T-helper 2 cell treated with Interferon-gamma antibody and Interleukin-4, amounts not matched to agents 5 μg/mL and 100 μg/mL, for 36 hours (primary cell): ENCODE data around the gene TAS1R1.

Experiments used
- DNase-seq: peaks from one replicate; pipeline ENCODE4 v3.0.0; 2021; ENCODE audit warnings: low spot score
- H3K27ac Mint-ChIP-seq: one replicate; pipeline ENCODE4 v1.8.0; 2021; ENCODE audit warnings: mild to moderate bottlenecking, mixed read lengths
- H3K27me3 Mint-ChIP-seq: one replicate; pipeline ENCODE4 v1.8.0; 2021; ENCODE audit warnings: low read depth, mixed read lengths
- H3K36me3 Mint-ChIP-seq: one replicate; pipeline ENCODE4 v1.8.0; 2021; ENCODE audit warnings: low read depth, mixed read lengths
- H3K4me1 Mint-ChIP-seq: one replicate; pipeline ENCODE4 v1.8.0; 2021; ENCODE audit warnings: low read depth, mixed read lengths
- H3K4me3 Mint-ChIP-seq: one replicate; pipeline ENCODE4 v1.8.0; 2022; ENCODE audit warnings: mild to moderate bottlenecking, moderate library complexity, mixed read lengths
- H3K9me3 Mint-ChIP-seq: one replicate; pipeline ENCODE4 v1.8.0; 2021; ENCODE audit warnings: mixed read lengths

TAS1R1 gene

DNA sequence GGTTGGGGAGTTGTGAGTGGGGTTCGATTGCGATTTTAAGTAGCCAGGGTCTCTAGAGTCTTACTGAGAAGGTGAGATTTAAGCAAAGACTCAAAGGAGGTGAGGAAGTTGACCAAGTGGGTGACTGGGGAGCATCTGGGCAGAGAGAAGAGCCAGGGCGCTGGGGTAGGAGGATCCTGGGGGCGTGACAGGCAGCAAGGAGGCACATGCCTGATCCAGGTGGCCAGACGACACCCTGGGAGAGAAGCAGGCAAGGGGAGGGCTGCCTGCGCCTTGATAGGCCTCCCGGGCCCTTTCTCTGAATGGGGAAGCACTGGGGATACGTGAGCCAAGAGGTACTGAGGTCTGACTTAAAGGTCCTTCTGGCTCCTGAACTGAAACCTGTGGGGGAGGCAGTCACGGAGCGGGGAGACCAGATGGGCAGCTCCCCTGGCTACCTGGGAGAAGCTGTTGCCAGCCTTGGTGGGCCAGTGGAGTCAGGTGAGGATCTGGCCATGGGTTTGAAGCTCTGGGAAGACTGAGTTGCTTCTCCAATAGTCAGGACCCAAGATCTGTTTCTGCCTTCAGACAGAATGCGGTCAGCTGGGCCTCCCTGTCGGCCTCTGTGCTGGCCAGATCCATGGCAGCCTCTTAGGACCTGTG, 30.1 kb downstream of the TAS1R1 start:
- Mint-ChIP-seq H3K27ac (no peak overlapping the region), H3K9me3 (no peaks in the 10 kb centered on the region), H3K4me1 (peaks cover 26% of the 10 kb centered on the region), H3K27me3 (no peaks in the 10 kb centered on the region), H3K4me3 (no peak overlapping the region), H3K36me3 (peaks cover 10% of the 10 kb centered on the region)
- no peak for DNase-seq

DNA sequence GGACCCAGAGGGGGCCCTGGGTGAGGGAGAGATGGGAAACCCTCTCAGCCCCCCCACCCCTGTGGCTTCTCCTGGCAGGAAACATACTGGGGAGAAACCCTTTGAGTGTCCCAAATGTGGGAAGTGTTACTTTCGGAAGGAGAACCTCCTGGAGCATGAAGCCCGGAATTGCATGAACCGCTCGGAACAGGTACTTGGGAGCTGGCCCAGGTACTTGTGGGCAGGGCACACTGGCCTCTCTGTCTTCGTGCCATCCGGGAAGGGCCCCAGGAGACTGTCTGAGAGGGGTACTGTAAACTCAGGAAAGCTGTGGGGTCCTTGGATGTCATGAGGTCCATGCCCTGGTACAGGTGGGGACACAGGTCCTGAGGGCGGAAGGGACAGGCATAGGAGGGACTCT, 30.7 kb downstream of the TAS1R1 start:
- no peaks in the 10 kb centered on the region for H3K9me3 Mint-ChIP-seq
- no peak overlapping the region for H3K4me3 Mint-ChIP-seq
- DNase-seq: no peak
- H3K36me3 Mint-ChIP-seq: peaks cover 13% of the 10 kb centered on the region
- no peaks in the 10 kb centered on the region for H3K27me3 Mint-ChIP-seq
- H3K27ac Mint-ChIP-seq: no peak overlapping the region
- H3K4me1 Mint-ChIP-seq: peaks cover 22% of the 10 kb centered on the region

DNA sequence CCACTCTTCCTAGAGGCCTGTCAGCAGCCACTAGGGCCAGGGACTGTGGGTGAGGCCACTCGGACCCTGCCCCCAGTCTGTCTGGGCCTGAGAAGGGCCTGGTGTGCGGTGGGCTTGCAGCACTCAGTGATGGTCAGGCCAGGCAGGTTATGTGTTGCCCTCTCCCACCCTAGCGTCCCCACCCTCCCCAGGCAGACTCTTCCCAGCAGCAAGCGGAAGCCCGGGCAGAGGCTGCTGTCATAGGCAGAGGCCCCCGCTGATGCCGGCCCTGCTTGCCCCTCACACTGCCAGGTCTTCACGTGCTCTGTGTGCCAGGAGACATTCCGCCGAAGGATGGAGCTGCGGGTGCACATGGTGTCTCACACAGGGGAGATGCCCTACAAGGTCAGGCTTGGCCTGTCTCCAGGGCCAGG, 31.3 kb downstream of the TAS1R1 start:
- H3K4me3 Mint-ChIP-seq: no peak overlapping the region
- no peak for DNase-seq
- no peaks in the 10 kb centered on the region for H3K9me3 Mint-ChIP-seq
- no peak overlapping the region for H3K27ac Mint-ChIP-seq
- H3K4me1 Mint-ChIP-seq: peaks cover 20% of the 10 kb centered on the region
- peaks cover 13% of the 10 kb centered on the region for H3K36me3 Mint-ChIP-seq
- no peaks in the 10 kb centered on the region for H3K27me3 Mint-ChIP-seq

DNA sequence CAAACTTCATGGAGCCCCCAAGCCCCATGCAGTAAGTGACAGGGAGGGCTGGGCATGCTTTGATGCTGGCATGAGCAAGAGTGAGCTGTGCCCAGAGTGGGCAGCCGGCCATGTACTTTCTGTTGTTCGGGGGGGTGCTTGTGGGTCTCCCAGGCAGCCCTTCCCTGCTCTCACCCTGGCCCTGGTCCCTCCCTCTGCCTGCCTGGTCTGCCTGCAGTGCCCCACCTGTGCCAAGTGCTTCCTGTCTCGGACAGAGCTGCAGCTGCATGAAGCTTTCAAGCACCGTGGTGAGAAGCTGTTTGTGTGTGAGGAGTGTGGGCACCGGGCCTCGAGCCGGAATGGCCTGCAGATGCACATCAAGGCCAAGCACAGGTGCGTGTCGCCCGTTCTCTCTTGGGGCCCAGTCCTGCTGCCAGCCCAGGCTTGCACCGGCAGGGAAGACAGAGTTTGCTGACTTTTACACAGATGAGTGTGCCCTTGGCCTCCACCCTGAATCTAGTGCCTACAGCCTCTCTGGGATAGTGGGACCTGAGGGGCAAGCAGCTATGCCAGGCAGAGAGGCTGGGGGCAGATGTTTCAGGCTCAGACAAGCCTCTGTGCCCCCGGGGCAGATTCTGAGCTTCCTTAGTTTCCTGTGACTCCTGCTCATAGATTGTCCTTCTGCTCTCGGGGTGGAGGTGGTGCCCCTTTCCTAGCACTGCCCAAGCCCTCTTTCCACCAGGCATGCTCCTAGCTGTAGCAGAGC, 32.3 kb downstream of the TAS1R1 start:
- no peak for DNase-seq
- no peaks in the 10 kb centered on the region for H3K27me3 Mint-ChIP-seq
- no peak overlapping the region for H3K4me3 Mint-ChIP-seq
- no peaks in the 10 kb centered on the region for H3K9me3 Mint-ChIP-seq
- H3K36me3 Mint-ChIP-seq: peaks cover 11% of the 10 kb centered on the region
- H3K4me1 Mint-ChIP-seq: peaks cover 14% of the 10 kb centered on the region
- H3K27ac Mint-ChIP-seq: peak overlapping the region; percentile 21

DNA sequence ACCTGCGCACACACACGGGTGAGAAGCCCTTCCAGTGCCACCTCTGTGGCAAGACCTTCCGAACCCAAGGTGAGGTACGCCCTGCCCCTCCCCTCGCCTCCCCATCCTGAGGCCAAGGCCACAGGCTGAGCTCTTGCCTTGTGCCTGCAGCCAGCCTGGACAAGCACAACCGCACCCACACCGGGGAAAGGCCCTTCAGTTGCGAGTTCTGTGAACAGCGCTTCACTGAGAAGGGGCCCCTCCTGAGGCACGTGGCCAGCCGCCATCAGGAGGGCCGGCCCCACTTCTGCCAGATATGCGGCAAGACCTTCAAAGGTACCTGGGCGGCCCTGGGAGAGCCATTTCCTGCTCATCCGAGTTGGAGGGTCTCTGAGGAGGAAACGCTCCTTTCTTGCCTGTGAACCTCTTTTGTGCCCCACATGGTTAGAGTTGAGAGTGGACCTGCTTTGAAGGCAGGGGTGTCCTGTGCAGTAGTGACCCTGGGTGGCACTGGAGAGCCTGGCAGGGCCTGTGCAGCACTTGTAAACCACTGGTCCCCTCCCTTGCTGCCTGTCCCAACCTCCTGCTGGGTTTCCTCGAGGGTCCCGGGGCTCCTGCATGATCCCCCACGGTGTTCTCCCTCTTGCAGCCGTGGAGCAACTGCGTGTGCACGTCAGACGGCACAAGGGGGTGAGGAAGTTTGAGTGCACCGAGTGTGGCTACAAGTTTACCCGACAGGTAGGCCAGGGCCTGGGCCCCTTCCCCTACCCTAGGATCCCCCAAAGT, 33.2 kb downstream of the TAS1R1 start:
- H3K9me3 Mint-ChIP-seq: no peaks in the 10 kb centered on the region
- H3K27me3 Mint-ChIP-seq: no peaks in the 10 kb centered on the region
- H3K36me3 Mint-ChIP-seq: peaks cover 11% of the 10 kb centered on the region
- H3K4me1 Mint-ChIP-seq: peaks cover 11% of the 10 kb centered on the region
- no peak for DNase-seq
- peak overlapping the region; percentile 21 for H3K27ac Mint-ChIP-seq
- no peak overlapping the region for H3K4me3 Mint-ChIP-seq

DNA sequence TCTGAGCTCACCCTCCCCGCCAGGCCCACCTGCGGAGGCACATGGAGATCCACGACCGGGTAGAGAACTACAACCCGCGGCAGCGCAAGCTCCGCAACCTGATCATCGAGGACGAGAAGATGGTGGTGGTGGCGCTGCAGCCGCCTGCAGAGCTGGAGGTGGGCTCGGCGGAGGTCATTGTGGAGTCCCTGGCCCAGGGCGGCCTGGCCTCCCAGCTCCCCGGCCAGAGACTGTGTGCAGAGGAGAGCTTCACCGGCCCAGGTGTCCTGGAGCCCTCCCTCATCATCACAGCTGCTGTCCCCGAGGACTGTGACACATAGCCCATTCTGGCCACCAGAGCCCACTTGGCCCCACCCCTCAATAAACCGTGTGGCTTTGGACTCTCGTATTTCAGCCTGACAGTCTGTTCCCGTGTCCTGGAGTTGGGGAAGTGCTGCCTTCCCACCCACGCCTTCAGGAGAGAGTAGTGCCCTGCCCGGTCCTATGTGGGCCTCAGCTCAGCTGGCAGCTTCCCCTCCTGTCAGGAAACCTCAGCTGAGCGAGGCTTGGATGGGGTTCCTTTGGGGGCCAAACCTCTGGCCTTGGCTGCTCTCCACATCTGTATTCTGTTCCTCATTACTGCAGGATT, 33.9 kb downstream of the TAS1R1 start:
- H3K4me3 Mint-ChIP-seq: no peak overlapping the region
- peaks cover 14% of the 10 kb centered on the region for H3K36me3 Mint-ChIP-seq
- peaks cover 11% of the 10 kb centered on the region for H3K4me1 Mint-ChIP-seq
- no peak overlapping the region for H3K27ac Mint-ChIP-seq
- no peak for DNase-seq
- H3K27me3 Mint-ChIP-seq: no peaks in the 10 kb centered on the region
- H3K9me3 Mint-ChIP-seq: no peaks in the 10 kb centered on the region

DNA sequence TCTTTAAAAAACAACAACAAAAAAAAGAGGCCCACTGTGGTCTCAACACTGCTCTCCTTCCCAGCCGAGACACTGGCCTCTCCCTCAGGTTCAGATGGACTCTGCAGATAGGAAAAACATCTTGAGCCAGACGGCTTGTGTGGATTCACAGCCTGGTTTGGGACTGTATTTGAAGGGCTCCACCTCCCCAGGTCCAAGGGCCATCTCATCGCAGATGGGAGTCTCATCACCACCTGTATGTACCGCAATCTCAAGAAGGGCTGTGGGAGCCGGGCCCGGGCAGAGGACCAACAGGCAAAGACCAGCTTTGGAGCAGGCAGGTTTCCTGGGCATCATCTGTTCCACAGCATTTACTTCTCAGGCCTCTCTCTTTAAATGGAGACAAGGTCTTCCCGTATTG, 34.9 kb downstream of the TAS1R1 start:
- Mint-ChIP-seq H3K4me1 (peaks cover 7% of the 10 kb centered on the region), H3K4me3 (no peak overlapping the region), H3K27me3 (no peaks in the 10 kb centered on the region), H3K9me3 (no peaks in the 10 kb centered on the region), H3K36me3 (peaks cover 16% of the 10 kb centered on the region), H3K27ac (no peak overlapping the region)
- no peak for DNase-seq

DNA sequence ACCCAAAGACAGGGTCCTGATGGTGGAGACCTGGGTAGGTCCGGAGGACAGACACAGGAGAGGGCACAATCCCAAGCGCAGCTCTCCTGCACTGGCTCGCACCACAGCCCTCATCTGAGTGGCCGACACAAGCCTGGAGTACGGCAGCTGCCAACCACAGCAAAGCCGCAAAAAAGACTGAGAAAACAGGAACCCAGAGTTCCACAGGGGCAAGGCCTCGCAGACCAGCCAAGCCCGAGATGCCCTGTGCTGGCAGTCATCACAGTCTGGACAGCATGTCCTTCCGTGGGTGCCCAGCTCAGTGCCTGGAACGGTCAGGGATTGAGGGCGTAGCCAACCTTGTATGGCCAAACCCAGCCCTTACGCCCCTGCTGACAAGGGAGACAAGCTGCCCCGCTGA, 36.1 kb downstream of the TAS1R1 start:
- Mint-ChIP-seq H3K9me3 (no peaks in the 10 kb centered on the region), H3K4me1 (peaks cover 8% of the 10 kb centered on the region), H3K4me3 (no peak overlapping the region), H3K36me3 (peaks cover 27% of the 10 kb centered on the region), H3K27ac (peak overlapping the region; percentile 36), H3K27me3 (no peaks in the 10 kb centered on the region)
- DNase-seq: no peak

DNA sequence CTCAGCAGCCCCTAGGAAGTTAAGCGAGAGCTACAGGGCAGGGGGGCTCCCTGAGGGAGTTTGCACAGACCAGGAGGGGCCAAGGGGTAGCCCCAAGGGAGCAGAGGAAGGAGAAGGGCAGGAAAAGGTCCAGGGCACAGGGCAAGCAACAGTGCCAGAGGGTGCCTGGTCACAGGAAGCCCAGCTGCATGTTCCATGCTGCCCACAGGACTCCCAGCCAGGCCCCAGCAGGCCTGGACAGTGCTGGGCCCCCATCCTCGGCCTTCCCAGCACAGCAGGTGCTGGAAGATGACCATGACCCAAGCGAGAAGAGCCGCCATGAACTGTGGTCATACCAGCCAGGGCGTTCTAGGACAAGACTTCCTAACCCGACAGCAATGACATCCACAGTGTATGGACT, 36.5 kb downstream of the TAS1R1 start:
- no peak for DNase-seq
- Mint-ChIP-seq H3K36me3 (peaks cover 31% of the 10 kb centered on the region), H3K27ac (no peak overlapping the region), H3K27me3 (no peaks in the 10 kb centered on the region), H3K4me1 (peaks cover 10% of the 10 kb centered on the region), H3K4me3 (no peak overlapping the region), H3K9me3 (no peaks in the 10 kb centered on the region)

DNA sequence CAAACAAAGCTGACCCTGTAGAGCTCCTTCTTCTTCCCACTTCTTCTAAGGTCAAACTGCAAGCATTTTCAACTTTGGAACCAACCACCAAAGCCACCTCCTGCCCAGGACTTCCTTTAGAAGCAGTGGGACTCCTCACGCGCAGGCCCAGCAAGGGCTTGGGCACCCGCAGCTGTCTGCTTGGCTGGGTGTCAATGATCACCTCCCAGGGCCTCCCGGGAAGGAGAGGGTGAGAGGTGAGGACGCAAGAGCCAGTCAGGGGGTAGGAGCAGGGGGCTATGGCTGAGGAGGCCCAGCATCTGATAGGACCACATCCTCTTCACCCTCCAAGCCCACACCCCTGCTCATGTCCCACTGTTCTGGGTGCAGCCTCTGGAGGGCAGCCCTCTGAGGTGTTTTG, 37.3 kb downstream of the TAS1R1 start:
- no peaks in the 10 kb centered on the region for H3K27me3 Mint-ChIP-seq
- H3K36me3 Mint-ChIP-seq: peaks cover 36% of the 10 kb centered on the region
- H3K9me3 Mint-ChIP-seq: no peaks in the 10 kb centered on the region
- H3K4me1 Mint-ChIP-seq: peaks cover 10% of the 10 kb centered on the region
- H3K27ac Mint-ChIP-seq: no peak overlapping the region
- DNase-seq: no peak
- no peak overlapping the region for H3K4me3 Mint-ChIP-seq

DNA sequence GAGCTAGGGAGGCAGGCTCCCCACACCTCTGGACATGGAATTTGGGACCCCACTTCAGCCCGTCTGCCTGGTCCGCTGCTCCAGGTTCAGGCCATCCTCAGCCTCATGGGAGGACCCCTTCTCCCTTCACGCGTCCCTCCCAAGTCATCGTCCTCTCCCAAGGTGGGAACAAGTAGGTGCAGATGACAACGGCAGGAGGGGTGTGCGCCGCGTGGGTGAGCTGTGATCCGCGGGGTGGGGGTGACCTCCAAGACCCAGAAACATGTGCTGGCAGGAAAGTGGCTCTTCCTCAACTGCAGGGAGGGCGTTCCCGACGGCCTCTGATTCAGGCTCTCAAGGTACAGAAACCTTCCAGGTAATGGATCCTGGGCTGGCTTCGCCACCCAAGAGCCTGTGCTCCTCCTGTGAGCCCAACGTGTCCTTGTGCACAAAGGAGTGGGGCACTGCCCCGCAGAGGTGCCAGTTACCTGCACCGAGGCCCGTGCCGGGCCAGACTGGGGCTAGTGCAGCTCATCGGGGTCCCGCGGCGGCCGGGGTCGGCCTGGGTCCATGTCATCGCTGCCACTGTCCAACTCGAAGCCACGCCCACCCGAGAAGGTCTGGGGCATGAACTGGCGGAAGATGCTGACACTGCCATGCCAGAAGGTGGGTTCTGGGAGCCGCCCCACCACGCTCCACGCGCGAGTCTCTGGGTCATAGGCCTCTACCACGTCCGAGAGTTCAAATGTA, 37.9 kb downstream of the TAS1R1 start:
- Mint-ChIP-seq H3K9me3 (no peaks in the 10 kb centered on the region), H3K27me3 (no peaks in the 10 kb centered on the region), H3K36me3 (peaks cover 34% of the 10 kb centered on the region), H3K4me3 (no peak overlapping the region), H3K4me1 (peaks cover 10% of the 10 kb centered on the region), H3K27ac (no peak overlapping the region)
- DNase-seq: no peak

DNA sequence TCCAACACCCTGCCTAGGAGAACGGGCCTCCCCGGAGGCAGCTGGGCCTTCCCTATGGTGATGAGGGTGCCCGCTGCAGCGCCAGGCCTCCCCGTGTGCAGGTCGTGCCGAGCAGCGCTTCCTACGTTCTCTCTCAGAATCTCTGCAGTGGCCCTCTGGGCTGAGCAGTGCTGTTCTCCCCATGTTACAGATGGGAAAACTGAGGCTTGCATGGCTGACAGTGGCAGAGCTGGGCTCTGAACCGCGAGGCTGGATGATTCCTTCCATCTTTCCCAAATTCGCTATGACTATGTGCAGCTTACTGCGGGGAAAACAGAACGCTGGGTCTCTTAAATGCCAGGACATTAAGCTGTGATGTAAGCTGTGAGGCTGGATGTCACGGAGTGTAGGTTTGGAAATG, 38.7 kb downstream of the TAS1R1 start:
- no peak for DNase-seq
- peaks cover 10% of the 10 kb centered on the region for H3K4me1 Mint-ChIP-seq
- peaks cover 31% of the 10 kb centered on the region for H3K36me3 Mint-ChIP-seq
- no peaks in the 10 kb centered on the region for H3K27me3 Mint-ChIP-seq
- no peaks in the 10 kb centered on the region for H3K9me3 Mint-ChIP-seq
- H3K4me3 Mint-ChIP-seq: no peak overlapping the region
- no peak overlapping the region for H3K27ac Mint-ChIP-seq

DNA sequence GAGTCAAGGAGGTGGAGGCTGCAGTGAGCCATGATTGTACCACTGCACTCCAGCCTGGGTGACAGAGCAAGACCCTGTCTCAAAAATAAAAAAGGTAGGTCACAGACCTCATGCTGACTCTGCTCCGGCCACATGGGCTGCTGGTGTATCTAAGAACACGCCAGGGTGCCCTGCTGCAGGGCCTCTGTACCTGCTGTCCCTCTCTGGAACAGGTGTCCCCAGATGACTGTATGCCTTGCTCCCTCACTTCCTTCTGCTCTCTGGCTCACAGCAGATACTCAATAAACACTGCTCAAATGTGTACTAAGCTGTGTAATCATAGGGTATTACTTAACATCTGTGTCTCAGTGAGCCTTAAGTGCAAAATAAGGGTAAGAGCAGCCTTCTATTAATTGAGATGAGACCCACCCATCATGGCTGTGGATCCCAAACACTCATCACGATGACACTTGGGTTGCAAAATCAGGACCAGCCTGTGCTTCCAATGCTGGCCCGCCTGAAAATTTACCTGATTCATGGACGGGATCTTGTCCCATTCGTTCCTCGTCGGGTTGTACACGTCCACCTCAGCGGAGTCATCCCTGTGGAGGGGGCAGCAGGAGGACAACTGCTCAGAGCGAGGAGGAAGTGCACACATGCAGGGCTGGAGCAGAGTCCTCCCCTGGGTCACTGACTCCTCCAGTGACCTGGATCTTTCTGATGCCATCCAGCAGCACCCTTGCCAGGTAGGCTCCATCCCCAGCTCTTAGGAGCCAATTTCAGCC, 40.1 kb downstream of the TAS1R1 start:
- Mint-ChIP-seq H3K4me3 (no peak overlapping the region), H3K27me3 (no peaks in the 10 kb centered on the region), H3K4me1 (peaks cover 20% of the 10 kb centered on the region), H3K9me3 (no peaks in the 10 kb centered on the region), H3K36me3 (peaks cover 36% of the 10 kb centered on the region), H3K27ac (peak overlapping the region; percentile 31)
- no peak for DNase-seq
